PC-3 (cell line): Measurements from ENCODE around the gene SOAT2.

ENCODE experiments used
- CTCF ChIP-seq: fragments of 300-600 bp; sonication (generic); conservative IDR thresholded peaks from 2 replicates; pipeline ENCODE4 v1.5.1; 2017; ENCODE audit warnings: antibody characterized with exemption, low read depth, mild to moderate bottlenecking, low read length
- EZH2 ChIP-seq: fragments of 300-600 bp; sonication (generic); IDR thresholded peaks from one replicate; pipeline ENCODE4 v1.6.1; 2017; ENCODE audit warnings: antibody characterized with exemption, mild to moderate bottlenecking, low read length; ENCODE audit not compliant: unreplicated experiment
- EZH2phosphoT487 ChIP-seq: fragments of 300-600 bp; sonication (generic); IDR thresholded peaks from 2 replicates; pipeline ENCODE4 v1.6.1; 2018; ENCODE audit warnings: mild to moderate bottlenecking, antibody characterized with exemption, low read length, borderline replicate concordance

- no peak for TF ChIP-seq CTCF
- no peak for TF ChIP-seq EZH2phosphoT487
- TF ChIP-seq EZH2, result no peak
Observed at GRCh38 chr12:53171725-53172329, 68.5 kb downstream of the SOAT2 start.
